SK-N-SH (cell line): ENCODE measurements around the gene IQGAP1. TPM values are rescaled to one million over a fixed set of nuclear protein-coding genes. Genes with fewer than 3 reads are reported as not detected.

Experiments used
- CTCF ChIA-PET: fragments of 300-600, 350-600 bp; formaldehyde crosslinking; extraction: SDS; loops from one replicate; lab custom pipeline; 2021; lab: Yijun Ruan, JAX
- POLR2A ChIA-PET: fragments of 350-600 bp; sonication (Branson Sonifier 250); formaldehyde crosslinking; extraction: SDS; loops from one replicate; lab custom pipeline; 2020; ENCODE audit warnings: antibody characterized with exemption, inconsistent platforms; lab: Yijun Ruan, JAX
- DNase-seq: peaks from one replicate; pipeline ENCODE4 v3.0.0; 2012
- H2AFZ ChIP-seq: fragments of 200-600 bp; sonication (generic); 2 replicates; pipeline ENCODE4 v1.8.1; 2016; ENCODE audit warnings: antibody characterized with exemption, mild to moderate bottlenecking, low read depth
- H3F3A ChIP-seq: fragments of 200-600 bp; sonication (generic); replicated peaks from 2 replicates; pipeline ENCODE3; 2016; ENCODE audit warnings: antibody characterized with exemption, mild to moderate bottlenecking; ENCODE audit not compliant: insufficient read depth
- H3K27ac ChIP-seq, 2 experiments: fragments of 200-500 bp in 1 of 2; fragments of 200-600 bp in 1 of 2; sonication (Bioruptor generic) in 1 of 2; sonication (generic), shearing (Covaris generic) in 1 of 2; 2 replicates each; pipeline versions ENCODE4 v1.5.1 to v1.6.1; 2014 to 2016; ENCODE audit warnings: low read depth in 2 of 2, inconsistent platforms in 1 of 2, low read length in 1 of 2, mild to moderate bottlenecking in 1 of 2, mixed read lengths in 1 of 2
- H3K27me3 ChIP-seq: fragments of 200-600 bp; sonication (generic), shearing (Covaris generic); 2 replicates; pipeline ENCODE4 v1.6.1; 2016; ENCODE audit warnings: mixed run types; ENCODE audit not compliant: insufficient read depth
- H3K36me3 ChIP-seq, 2 experiments: fragments of 200-500 bp in 1 of 2; fragments of 200-600 bp in 1 of 2; sonication (Bioruptor generic) in 1 of 2; sonication (generic) in 1 of 2; replicated peaks in 1 of 2; 2 replicates each; pipeline versions ENCODE3 to v1.5.1; 2014 to 2016; ENCODE audit warnings: low read length in 1 of 2, mild to moderate bottlenecking in 1 of 2; ENCODE audit not compliant: insufficient read depth in 2 of 2, control insufficient read depth in 1 of 2
- H3K4me1 ChIP-seq, 2 experiments: fragments of 200-500 bp in 1 of 2; fragments of 200-600 bp in 1 of 2; sonication (Bioruptor generic) in 1 of 2; sonication (generic), shearing (Covaris generic) in 1 of 2; 2 replicates each; pipeline versions ENCODE4 v1.5.1 to v1.6.1; 2014 to 2016; ENCODE audit warnings: low read depth in 1 of 2, low read length in 1 of 2, mixed run types in 1 of 2; ENCODE audit not compliant: insufficient read depth in 2 of 2, control insufficient read depth in 1 of 2
- H3K4me2 ChIP-seq: fragments of 200-600 bp; sonication (generic), shearing (Covaris generic); 2 replicates; pipeline ENCODE4 v1.6.1; 2017; ENCODE audit warnings: mixed run types
- H3K4me3 ChIP-seq, 2 experiments: fragments of 200-500 bp in 1 of 2; fragments of 200-600 bp in 1 of 2; sonication (Bioruptor generic) in 1 of 2; sonication (generic), shearing (Covaris generic) in 1 of 2; 2 replicates each; pipeline versions ENCODE4 v1.5.1 to v1.8.1; 2014 to 2016; ENCODE audit warnings: low read depth in 2 of 2, inconsistent platforms in 1 of 2, low read length in 1 of 2, mild to moderate bottlenecking in 1 of 2, mixed read lengths in 1 of 2, moderate library complexity in 1 of 2
- H3K79me2 ChIP-seq: fragments of 200-600 bp; sonication (generic); 2 replicates; pipeline ENCODE4 v1.8.1; 2017; ENCODE audit warnings: mild to moderate bottlenecking; ENCODE audit not compliant: insufficient read depth
- H3K9ac ChIP-seq: fragments of 200-600 bp; sonication (generic); 2 replicates; pipeline ENCODE4 v1.6.1; 2017; ENCODE audit warnings: mixed run types
- H3K9me2 ChIP-seq: fragments of 200-600 bp; sonication (generic); 2 replicates; pipeline ENCODE4 v1.6.1; 2017; ENCODE audit warnings: mixed run types
- H3K9me3 ChIP-seq: fragments of 200-600 bp; sonication (generic); 2 replicates; pipeline ENCODE4 v1.6.1; 2017; ENCODE audit warnings: mixed run types, mild to moderate bottlenecking, moderate library complexity
- H4K20me1 ChIP-seq: fragments of 200-600 bp; sonication (generic); 2 replicates; pipeline ENCODE4 v1.6.1; 2017; ENCODE audit warnings: mild to moderate bottlenecking, mixed run types; ENCODE audit not compliant: insufficient read depth
- CTCF ChIP-seq: fragments of 200-600 bp; sonication (generic); IDR thresholded peaks from 2 replicates; pipeline ENCODE4 v1.6.1; 2017; ENCODE audit warnings: antibody characterized with exemption, mild to moderate bottlenecking, moderate library complexity
- EZH2phosphoT487 ChIP-seq: fragments of 200-600 bp; sonication (generic); IDR thresholded peaks from 2 replicates; pipeline ENCODE4 v1.6.1; 2017; ENCODE audit warnings: low read depth, mixed run types, mild to moderate bottlenecking, antibody characterized with exemption, moderate library complexity, borderline replicate concordance
- FOXM1 ChIP-seq: IDR thresholded peaks from 2 replicates; pipeline ENCODE4 v1.4.0; 2012; ENCODE audit warnings: low read depth, mild to moderate bottlenecking
- IRF3 ChIP-seq: fragments of 150-350 bp; IDR thresholded peaks from 2 replicates; pipeline ENCODE4 v1.6.1; 2016; ENCODE audit warnings: mild to moderate bottlenecking, low read depth, low read length
- JUND ChIP-seq: IDR thresholded peaks from 2 replicates; pipeline ENCODE4 v1.4.0; 2012
- MAX ChIP-seq: IDR thresholded peaks from 2 replicates; pipeline ENCODE4 v1.4.0; 2012; ENCODE audit warnings: low read depth
- MEF2A ChIP-seq: IDR thresholded peaks from 2 replicates; pipeline ENCODE4 v1.4.0; 2012; ENCODE audit warnings: low read depth, borderline replicate concordance
- NRF1 ChIP-seq: IDR thresholded peaks from 2 replicates; pipeline ENCODE4 v1.6.1; 2012; ENCODE audit warnings: low read depth, mild to moderate bottlenecking, low read length
- RAD21 ChIP-seq: IDR thresholded peaks from 2 replicates; pipeline ENCODE4 v1.6.1; 2012; ENCODE audit warnings: mild to moderate bottlenecking, low read length
- RFX5 ChIP-seq: IDR thresholded peaks from 2 replicates; pipeline ENCODE4 v1.6.1; 2012; ENCODE audit warnings: mild to moderate bottlenecking, improper control_type of control experiment, low read length
- SMC3 ChIP-seq: IDR thresholded peaks from 2 replicates; pipeline ENCODE4 v1.6.1; 2012; ENCODE audit warnings: low read depth, low read length, improper control_type of control experiment
- TAF1 ChIP-seq: IDR thresholded peaks from 2 replicates; pipeline ENCODE4 v1.6.1; 2012; ENCODE audit warnings: low read depth, mild to moderate bottlenecking, low read length, moderate library complexity, borderline replicate concordance
- TEAD4 ChIP-seq: IDR thresholded peaks from 2 replicates; pipeline ENCODE4 v1.4.0; 2012; ENCODE audit warnings: mild to moderate bottlenecking, borderline replicate concordance; ENCODE audit not compliant: insufficient read depth
- USF1 ChIP-seq: IDR thresholded peaks from 2 replicates; pipeline ENCODE4 v1.4.0; 2012; ENCODE audit warnings: low read depth, borderline replicate concordance
- ZBTB33 ChIP-seq: IDR thresholded peaks from 2 replicates; pipeline ENCODE4 v1.4.0; 2012; ENCODE audit warnings: low read depth, borderline replicate concordance
- WGBS: methylation state at CpG from one replicate; pipeline ENCODE4 v1.1.6; 2017; ENCODE audit warnings: low lambda C conversion rate; 5-methylcytosine and 5-hydroxymethylcytosine counted together
- polyA plus RNA-seq, 3 experiments: library from polyadenylated mRNA; depleted of rRNA; stranded (reverse); fragments of >200 nt; gene quantifications; 2 replicates each; pipeline ENCODE4 v1.2.3, GENCODE V29; 2012

The IQGAP1 gene
- polyA plus RNA-seq, 1 of the 3 experiments (the other 2 are of a cell fraction), result 56.5 TPM

GRCh38 chr15:90459368-90459767, 71.3 kb downstream of the IQGAP1 start:
- POLR2A ChIA-PET, result no interaction called here
- CTCF ChIA-PET, result interaction anchor here (1.2 kb wide), 1 partner anchor 23 kb away, joined by 6 read pairs; no protein-coding TSS in a partner anchor
- no peak for DNase-seq
- H3K4me1 ChIP-seq, result peaks cover 0 to 23% of the 10 kb centered on the region in 2 experiments; a peak in 2 of 4 replicates
- peaks cover 88% of the 10 kb centered on the region for H3K79me2 ChIP-seq
- no peaks in the 10 kb centered on the region for H3K9me2 ChIP-seq
- H3K9ac ChIP-seq, result no peak overlapping the region
- WGBS, result 95% methylated on average over 4 of the region's 4 CpGs
- no peak overlapping the region for H2AFZ ChIP-seq
- no peaks in the 10 kb centered on the region for H3K9me3 ChIP-seq
- TF ChIP-seq EZH2phosphoT487 (no peak), TEAD4 (no peak), SMC3 (no peak), CTCF (no peak)
- peaks cover 20% of the 10 kb centered on the region for H4K20me1 ChIP-seq
- peak overlapping the region in 1 of 2 experiments; percentile 59; a peak in 1 of 4 replicates for H3K27ac ChIP-seq
- no peak overlapping the region for H3K4me2 ChIP-seq
- H3K27me3 ChIP-seq, result no peaks in the 10 kb centered on the region
- peaks cover 39 to 58% of the 10 kb centered on the region in 2 experiments for H3K36me3 ChIP-seq
- H3K4me3 ChIP-seq, result no peak overlapping the region
- peaks cover 36% of the 10 kb centered on the region for H3F3A ChIP-seq

- no peak overlapping the region for H3K27ac ChIP-seq
- H4K20me1 ChIP-seq, result peaks cover 21% of the 10 kb centered on the region
- WGBS, result 97% methylated on average over 6 of the region's 6 CpGs
- TF ChIP-seq TEAD4 (no peak), EZH2phosphoT487 (no peak), RFX5 (no peak), TAF1 (no peak), RAD21 (no peak), JUND (no peak), MEF2A (no peak), MAX (no peak), NRF1 (no peak), FOXM1 (no peak), IRF3 (no peak), USF1 (no peak), ZBTB33 (no peak)
- H3K27me3 ChIP-seq, result no peaks in the 10 kb centered on the region
- peaks cover 45% of the 10 kb centered on the region for H3F3A ChIP-seq
- DNase-seq, result no peak
- H3K4me3 ChIP-seq, result no peak overlapping the region
- peaks cover 87% of the 10 kb centered on the region for H3K79me2 ChIP-seq
- ChIA-PET POLR2A (no interaction called here), CTCF (interaction anchor here (0.6 to 1.5 kb wide), 3 partner anchors 16 to 140 kb away, joined by 3 to 6 read pairs (median 4); no protein-coding TSS in a partner anchor)
- H3K9me3 ChIP-seq, result no peaks in the 10 kb centered on the region
- peaks cover 30 to 49% of the 10 kb centered on the region in 2 experiments for H3K36me3 ChIP-seq
- H2AFZ ChIP-seq, result no peak overlapping the region
- no peak overlapping the region for H3K9ac ChIP-seq
- H3K4me2 ChIP-seq, result no peak overlapping the region
- H3K9me2 ChIP-seq, result no peaks in the 10 kb centered on the region
- H3K4me1 ChIP-seq, result peaks cover 0 to 31% of the 10 kb centered on the region in 2 experiments; a peak in 2 of 4 replicates
These were observed 72.2 kb downstream of the IQGAP1 start for GRCh38 chr15:90460142-90460824.
